ENCODE data around the gene SUPT5H.

SUPT5H gene

GRCh38 chr19:39499932-39500331, 54.5 kb downstream of the SUPT5H start:
- peak overlapping the region; percentile 49 for H3K4me3 Mint-ChIP-seq
- H3K27ac Mint-ChIP-seq: no peak overlapping the region
- H3K9me3 Mint-ChIP-seq: no peaks in the 10 kb centered on the region
- peaks cover 74% of the 10 kb centered on the region for H3K27me3 Mint-ChIP-seq
- no peaks in the 10 kb centered on the region for H3K36me3 Mint-ChIP-seq (ENCODE audit: low read depth)
- peaks cover 23% of the 10 kb centered on the region for H3K4me1 Mint-ChIP-seq (ENCODE audit: low read depth)
- DNase-seq: no peak

- no peak for DNase-seq
- Mint-ChIP-seq H3K4me1 (ENCODE audit: low read depth) (peaks cover 23% of the 10 kb centered on the region), H3K27ac (no peak overlapping the region), H3K9me3 (no peaks in the 10 kb centered on the region), H3K36me3 (ENCODE audit: low read depth) (no peaks in the 10 kb centered on the region), H3K27me3 (peaks cover 80% of the 10 kb centered on the region), H3K4me3 (no peak overlapping the region)
Measured at GRCh38 chr19:39500543-39500942, 55.2 kb downstream of the SUPT5H start.

- H3K4me1 Mint-ChIP-seq (ENCODE audit: low read depth): peaks cover 25% of the 10 kb centered on the region
- H3K36me3 Mint-ChIP-seq (ENCODE audit: low read depth): no peaks in the 10 kb centered on the region
- no peak overlapping the region for H3K27ac Mint-ChIP-seq
- DNase-seq: no peak
- no peak overlapping the region for H3K4me3 Mint-ChIP-seq
- H3K27me3 Mint-ChIP-seq: peaks cover 82% of the 10 kb centered on the region
- no peaks in the 10 kb centered on the region for H3K9me3 Mint-ChIP-seq
Measured at GRCh38 chr19:39501340-39501739, 56.0 kb downstream of the SUPT5H start.

DNA sequence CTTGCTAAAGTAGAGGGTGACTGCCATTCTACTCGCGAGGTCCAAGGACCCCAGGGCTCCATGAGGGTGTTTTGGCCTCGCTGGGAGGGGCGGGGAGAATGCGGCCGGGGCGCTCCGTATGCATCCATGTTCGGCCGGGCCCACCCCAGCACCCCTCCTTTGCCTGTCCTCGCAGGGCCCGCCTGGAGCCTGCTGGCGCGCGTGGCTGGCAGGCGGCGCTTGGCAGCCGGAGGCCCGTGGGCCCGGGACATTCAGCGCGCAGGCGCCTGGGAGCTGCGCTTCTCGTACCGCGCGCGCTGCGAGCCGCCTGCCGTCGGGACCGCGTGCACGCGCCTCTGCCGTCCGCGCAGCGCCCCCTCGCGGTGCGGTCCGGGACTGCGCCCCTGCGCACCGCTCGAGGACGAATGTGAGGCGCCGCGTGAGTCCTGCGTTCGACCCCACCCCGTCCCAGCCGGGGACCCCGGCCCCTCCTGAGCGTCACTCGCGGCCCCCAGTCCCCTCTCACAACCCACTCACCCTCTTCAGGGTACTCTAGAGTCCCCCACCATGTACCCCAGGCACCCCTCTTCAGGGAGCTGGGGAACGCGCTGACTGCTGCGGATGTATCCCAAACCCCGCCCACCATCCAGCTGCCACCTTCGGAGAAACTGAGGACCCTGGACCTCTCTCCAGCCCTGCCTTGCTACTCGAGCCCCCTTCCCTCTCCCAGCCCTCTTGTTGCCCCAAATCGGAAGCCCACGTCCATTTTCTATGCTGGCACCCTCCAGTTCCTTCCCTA, 57.4 kb downstream of the SUPT5H start:
- H3K27me3 Mint-ChIP-seq: peaks cover 81% of the 10 kb centered on the region
- no peak overlapping the region for H3K4me3 Mint-ChIP-seq
- no peaks in the 10 kb centered on the region for H3K9me3 Mint-ChIP-seq
- peaks cover 34% of the 10 kb centered on the region for H3K4me1 Mint-ChIP-seq (ENCODE audit: low read depth)
- no peaks in the 10 kb centered on the region for H3K36me3 Mint-ChIP-seq (ENCODE audit: low read depth)
- no peak overlapping the region for H3K27ac Mint-ChIP-seq
- DNase-seq: peak; percentile 88

GRCh38 chr19:39506598-39506943, 61.2 kb downstream of the SUPT5H start:
- Mint-ChIP-seq H3K36me3 (ENCODE audit: low read depth) (no peaks in the 10 kb centered on the region), H3K9me3 (no peaks in the 10 kb centered on the region), H3K4me3 (no peak overlapping the region), H3K27me3 (peaks cover 66% of the 10 kb centered on the region), H3K27ac (no peak overlapping the region), H3K4me1 (ENCODE audit: low read depth) (peaks cover 21% of the 10 kb centered on the region)
- no peak for DNase-seq

- Mint-ChIP-seq H3K9me3 (no peaks in the 10 kb centered on the region), H3K27ac (no peak overlapping the region), H3K4me1 (ENCODE audit: low read depth) (peaks cover 21% of the 10 kb centered on the region), H3K36me3 (ENCODE audit: low read depth) (no peaks in the 10 kb centered on the region), H3K27me3 (peaks cover 66% of the 10 kb centered on the region), H3K4me3 (peak overlapping the region; percentile 77)
- DNase-seq: peak; percentile 77
Measured at GRCh38 chr19:39506944-39507714, 61.7 kb downstream of the SUPT5H start.

DNA sequence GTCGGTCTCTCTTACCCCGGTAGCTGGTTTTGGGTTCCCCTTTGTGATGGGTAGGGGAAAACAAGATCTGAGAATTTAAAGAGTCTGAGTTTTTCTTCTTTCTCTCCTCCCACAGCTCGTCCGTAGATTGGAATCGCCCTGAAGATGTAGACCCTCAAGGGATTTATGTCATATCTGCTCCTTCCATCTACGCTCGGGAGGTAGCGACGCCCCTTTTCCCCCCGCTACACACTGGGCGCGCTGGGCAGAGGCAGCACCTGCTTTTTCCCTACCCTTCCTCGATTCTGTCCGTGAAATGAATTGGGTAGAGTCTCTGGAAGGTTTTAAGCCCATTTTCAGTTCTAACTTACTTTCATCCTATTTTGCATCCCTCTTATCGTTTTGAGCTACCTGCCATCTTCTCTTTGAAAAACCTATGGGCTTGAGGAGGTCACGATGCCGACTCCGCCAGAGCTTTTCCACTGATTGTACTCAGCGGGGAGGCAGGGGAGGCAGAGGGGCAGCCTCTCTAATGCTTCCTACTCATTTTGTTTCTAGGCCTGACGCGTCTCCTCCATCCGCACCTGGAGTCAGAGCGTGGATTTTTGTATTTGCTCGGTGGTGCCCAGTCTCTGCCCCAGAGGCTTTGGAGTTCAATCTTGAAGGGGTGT, 62.5 kb downstream of the SUPT5H start:
- Mint-ChIP-seq H3K27me3 (peaks cover 71% of the 10 kb centered on the region), H3K36me3 (ENCODE audit: low read depth) (no peaks in the 10 kb centered on the region), H3K4me3 (peak overlapping the region; percentile 77), H3K27ac (no peak overlapping the region), H3K4me1 (ENCODE audit: low read depth) (peaks cover 21% of the 10 kb centered on the region), H3K9me3 (no peaks in the 10 kb centered on the region)
- DNase-seq: no peak

GRCh38 chr19:39508629-39509028, 63.2 kb downstream of the SUPT5H start:
- Mint-ChIP-seq H3K36me3 (ENCODE audit: low read depth) (no peaks in the 10 kb centered on the region), H3K27ac (no peak overlapping the region), H3K4me1 (ENCODE audit: low read depth) (peaks cover 15% of the 10 kb centered on the region), H3K27me3 (peaks cover 72% of the 10 kb centered on the region), H3K4me3 (no peak overlapping the region), H3K9me3 (no peaks in the 10 kb centered on the region)
- DNase-seq: no peak

DNA sequence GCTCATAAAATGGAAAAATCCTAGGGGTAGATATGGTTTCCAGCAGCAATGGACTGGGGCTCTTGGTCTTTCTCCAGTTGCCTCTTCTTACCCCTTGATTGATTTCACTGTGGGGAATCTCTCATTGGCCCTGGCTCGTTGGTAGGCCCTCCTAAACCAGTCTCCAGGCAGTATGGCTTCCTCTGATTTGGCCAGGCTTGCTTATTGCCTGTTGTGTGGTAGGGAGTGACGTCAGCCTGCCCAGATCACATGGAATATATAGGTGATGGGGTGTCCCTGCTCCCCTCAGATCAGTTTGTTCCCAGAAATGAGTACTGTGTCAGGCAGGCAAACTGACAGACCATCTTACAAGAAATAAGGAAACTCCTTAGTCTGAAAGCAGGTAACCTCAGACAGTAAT, 63.9 kb downstream of the SUPT5H start:
- peaks cover 72% of the 10 kb centered on the region for H3K27me3 Mint-ChIP-seq
- no peak for DNase-seq
- H3K4me1 Mint-ChIP-seq (ENCODE audit: low read depth): peaks cover 15% of the 10 kb centered on the region
- H3K4me3 Mint-ChIP-seq: no peak overlapping the region
- no peaks in the 10 kb centered on the region for H3K9me3 Mint-ChIP-seq
- no peak overlapping the region for H3K27ac Mint-ChIP-seq
- no peaks in the 10 kb centered on the region for H3K36me3 Mint-ChIP-seq (ENCODE audit: low read depth)

DNA sequence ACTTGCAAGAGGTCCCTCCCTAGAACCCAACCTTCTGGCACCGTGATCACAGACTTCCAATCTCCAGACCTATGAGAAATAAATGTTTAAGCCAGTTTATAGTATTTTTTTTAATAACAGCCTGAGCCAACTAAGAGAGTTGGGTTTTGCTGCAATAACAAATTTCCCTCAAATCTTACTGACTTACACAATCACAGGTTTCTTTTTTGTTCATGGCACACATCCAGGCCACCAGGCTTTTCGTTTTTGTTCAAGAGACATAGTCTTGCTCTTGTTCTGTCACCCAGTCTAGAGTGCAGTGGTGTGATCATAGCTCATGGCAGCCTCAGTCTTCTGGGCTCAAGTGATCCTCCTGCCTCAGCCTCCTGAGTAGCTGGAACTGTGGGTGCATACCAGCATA, 67.6 kb downstream of the SUPT5H start:
- DNase-seq: no peak
- Mint-ChIP-seq H3K27me3 (peaks cover 69% of the 10 kb centered on the region), H3K4me3 (no peak overlapping the region), H3K4me1 (ENCODE audit: low read depth) (peaks cover 18% of the 10 kb centered on the region), H3K9me3 (no peaks in the 10 kb centered on the region), H3K36me3 (ENCODE audit: low read depth) (no peaks in the 10 kb centered on the region), H3K27ac (no peak overlapping the region)

DNA sequence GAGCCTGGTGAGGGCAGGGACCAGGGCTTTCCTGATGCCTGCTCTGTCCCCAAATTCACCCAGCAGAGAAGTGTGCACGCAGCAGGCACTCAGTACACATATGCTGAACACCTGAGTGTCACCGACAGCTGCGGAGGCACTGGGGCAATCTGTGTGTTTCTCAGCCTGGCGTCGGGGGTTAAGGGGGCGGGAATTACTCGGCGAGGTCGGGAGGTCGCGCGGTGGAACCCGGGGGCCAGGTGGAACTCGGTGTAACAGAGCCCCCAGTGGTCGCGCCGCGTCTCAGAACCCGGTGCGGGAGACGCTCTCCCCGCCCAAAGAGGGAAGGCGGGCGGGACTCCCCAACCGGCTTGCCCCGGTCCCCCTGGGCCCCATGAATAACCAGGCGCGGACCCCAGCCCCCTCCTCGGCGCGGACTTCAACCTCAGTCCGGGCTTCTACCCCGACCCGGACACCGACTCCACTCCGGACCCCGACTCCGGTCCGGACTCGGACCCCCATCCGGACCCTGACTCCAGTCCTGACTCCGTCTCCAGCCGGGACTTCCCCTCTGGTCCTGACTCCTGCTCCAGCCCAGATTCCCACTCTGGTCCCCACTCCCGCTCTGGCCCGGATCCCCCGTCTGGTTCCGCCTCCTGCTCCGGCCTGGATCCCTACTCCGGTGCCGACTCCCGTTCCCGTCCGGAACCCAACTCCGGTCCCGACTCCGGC, 69.6 kb downstream of the SUPT5H start, which contains the start of gene SELENOV:
TSS of gene SELENOV (plus strand) at position 300 of the 711 bp plus-strand sequence. CDS start at position 374, 74 bp downstream.
- Mint-ChIP-seq H3K27ac (peak within 1 kb of the TSS; percentile 44), H3K36me3 (ENCODE audit: low read depth) (no peaks in the 10 kb centered on the region), H3K9me3 (no peaks in the 10 kb centered on the region), H3K27me3 (peaks cover 61% of the 10 kb centered on the region), H3K4me1 (ENCODE audit: low read depth) (peaks cover 16% of the 10 kb centered on the region), H3K4me3 (peak within 1 kb of the TSS; percentile 62)
- peak; percentile 49 for DNase-seq

- H3K9me3 Mint-ChIP-seq: no peaks in the 10 kb centered on the region
- H3K4me3 Mint-ChIP-seq: peak overlapping the region; percentile 62
- peaks cover 61% of the 10 kb centered on the region for H3K27me3 Mint-ChIP-seq
- no peaks in the 10 kb centered on the region for H3K36me3 Mint-ChIP-seq (ENCODE audit: low read depth)
- peak; percentile 45 for DNase-seq
- H3K4me1 Mint-ChIP-seq (ENCODE audit: low read depth): peaks cover 16% of the 10 kb centered on the region
- no peak overlapping the region for H3K27ac Mint-ChIP-seq
Measured at GRCh38 chr19:39515551-39516191, 70.3 kb downstream of the SUPT5H start.

GRCh38 chr19:39516270-39516669, 70.9 kb downstream of the SUPT5H start:
- H3K9me3 Mint-ChIP-seq: no peaks in the 10 kb centered on the region
- peaks cover 61% of the 10 kb centered on the region for H3K27me3 Mint-ChIP-seq
- DNase-seq: no peak
- no peaks in the 10 kb centered on the region for H3K36me3 Mint-ChIP-seq (ENCODE audit: low read depth)
- no peak overlapping the region for H3K27ac Mint-ChIP-seq
- H3K4me3 Mint-ChIP-seq: peak overlapping the region; percentile 57
- H3K4me1 Mint-ChIP-seq (ENCODE audit: low read depth): peaks cover 16% of the 10 kb centered on the region

DNA sequence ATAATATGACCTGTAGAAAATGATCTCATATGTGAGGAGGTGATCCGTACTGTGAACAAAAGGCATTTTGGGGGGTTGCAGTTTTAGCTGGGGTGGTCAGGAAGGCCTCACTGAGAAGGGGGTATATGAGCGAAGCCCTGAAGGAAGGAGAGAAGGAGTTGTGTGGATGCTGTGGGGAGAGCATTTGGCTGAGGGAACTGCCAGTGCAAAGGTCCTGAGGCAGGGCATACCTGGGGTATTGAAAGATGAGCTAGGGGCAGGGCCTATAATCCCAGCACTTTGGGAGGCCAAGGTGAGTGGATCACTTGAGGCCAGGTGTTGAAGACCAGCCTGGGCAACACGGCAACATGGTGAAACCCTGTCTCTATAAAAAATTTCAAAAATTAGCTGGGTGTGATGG, 72.0 kb downstream of the SUPT5H start:
- Mint-ChIP-seq H3K27me3 (peaks cover 54% of the 10 kb centered on the region), H3K36me3 (ENCODE audit: low read depth) (no peaks in the 10 kb centered on the region), H3K4me3 (no peak overlapping the region), H3K4me1 (ENCODE audit: low read depth) (peaks cover 20% of the 10 kb centered on the region), H3K9me3 (no peaks in the 10 kb centered on the region), H3K27ac (no peak overlapping the region)
- no peak for DNase-seq

All from activated T-cell treated with anti-CD3 and anti-CD28 coated beads, Interleukin-2, amount 50 U/mL, for 24 hours (primary cell).